ENCODE results near the gene ZGPAT.
"Not testable (repeated sequence)": the region's sequence is repeated elsewhere in the genome, so short reads cannot be mapped to it uniquely, and the experiment has no call there.

Gene ZGPAT, protein sequence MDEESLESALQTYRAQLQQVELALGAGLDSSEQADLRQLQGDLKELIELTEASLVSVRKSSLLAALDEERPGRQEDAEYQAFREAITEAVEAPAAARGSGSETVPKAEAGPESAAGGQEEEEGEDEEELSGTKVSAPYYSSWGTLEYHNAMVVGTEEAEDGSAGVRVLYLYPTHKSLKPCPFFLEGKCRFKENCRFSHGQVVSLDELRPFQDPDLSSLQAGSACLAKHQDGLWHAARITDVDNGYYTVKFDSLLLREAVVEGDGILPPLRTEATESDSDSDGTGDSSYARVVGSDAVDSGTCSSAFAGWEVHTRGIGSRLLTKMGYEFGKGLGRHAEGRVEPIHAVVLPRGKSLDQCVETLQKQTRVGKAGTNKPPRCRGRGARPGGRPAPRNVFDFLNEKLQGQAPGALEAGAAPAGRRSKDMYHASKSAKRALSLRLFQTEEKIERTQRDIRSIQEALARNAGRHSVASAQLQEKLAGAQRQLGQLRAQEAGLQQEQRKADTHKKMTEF

DNA sequence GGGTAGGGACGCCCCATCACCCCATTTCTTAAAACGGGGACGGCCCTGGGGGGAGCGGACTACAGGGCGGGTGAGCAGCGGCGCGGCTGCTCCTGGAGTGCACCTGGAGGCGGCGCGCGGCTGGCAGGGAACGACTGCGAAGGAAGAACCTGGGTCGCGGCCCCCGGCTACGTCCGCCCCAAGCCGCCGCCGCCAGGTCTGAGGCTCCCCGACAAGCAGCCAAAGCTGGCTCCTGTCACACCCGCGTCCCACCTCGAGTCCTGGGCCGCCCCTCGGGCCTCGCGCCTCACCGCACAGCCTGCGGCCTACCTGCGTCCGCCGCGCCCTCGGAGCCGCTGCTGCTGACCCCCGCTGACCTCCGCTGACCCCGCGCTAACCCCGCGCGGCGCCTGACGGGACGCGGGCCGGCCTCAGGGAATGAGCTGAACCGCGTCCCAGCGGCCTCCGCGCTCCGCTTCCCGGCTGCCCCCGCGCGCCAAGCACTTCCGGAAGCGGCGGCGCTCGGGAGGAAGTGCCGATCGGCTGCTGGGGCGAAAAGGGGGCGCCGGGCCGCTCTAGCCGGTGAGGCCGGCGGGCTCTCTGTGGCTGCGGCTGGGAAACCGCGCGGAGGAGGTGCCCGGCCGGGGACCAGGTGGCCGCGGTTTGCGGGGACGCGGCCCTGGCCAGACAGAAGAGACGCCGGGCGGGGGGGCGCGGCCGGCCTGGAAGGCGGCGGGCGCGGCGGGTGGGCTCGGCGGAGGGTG is at the start of gene ZGPAT, which contains the start of gene ARFRP1:
TSS of gene ZGPAT (plus strand) at position 482 of the 743 bp plus-strand sequence. CDS start 542 bp downstream, outside the sequence.
TSS of gene ARFRP1 (minus strand) at position 419 of the 743 bp plus-strand sequence. CDS start 885 bp downstream, outside the sequence.
- DNase-seq = peak; percentile 93

DNA sequence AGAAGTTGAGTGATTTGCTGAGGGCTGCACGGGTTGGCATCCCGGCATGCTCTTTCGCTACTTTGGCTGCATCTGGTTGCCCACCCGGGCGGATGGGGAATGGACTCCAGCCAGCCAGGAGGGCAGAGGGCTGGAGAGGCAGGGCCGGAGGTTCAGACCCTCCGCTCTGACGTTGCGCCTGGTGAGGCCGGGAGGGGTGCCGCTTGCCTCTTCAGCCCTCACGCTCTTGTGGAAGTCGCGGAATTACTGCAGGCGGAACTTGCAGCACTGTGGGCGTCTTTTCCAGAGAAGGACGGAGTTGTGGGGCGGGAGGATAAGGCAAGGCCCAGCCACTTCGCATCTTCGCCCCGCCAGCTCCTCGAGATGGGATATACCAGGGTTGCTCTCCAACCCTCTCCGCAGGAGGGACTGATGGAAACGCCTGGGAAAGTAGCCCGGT is 49.1 kb upstream of the ZGPAT start:
- DNase-seq = peak; percentile 56

DNA sequence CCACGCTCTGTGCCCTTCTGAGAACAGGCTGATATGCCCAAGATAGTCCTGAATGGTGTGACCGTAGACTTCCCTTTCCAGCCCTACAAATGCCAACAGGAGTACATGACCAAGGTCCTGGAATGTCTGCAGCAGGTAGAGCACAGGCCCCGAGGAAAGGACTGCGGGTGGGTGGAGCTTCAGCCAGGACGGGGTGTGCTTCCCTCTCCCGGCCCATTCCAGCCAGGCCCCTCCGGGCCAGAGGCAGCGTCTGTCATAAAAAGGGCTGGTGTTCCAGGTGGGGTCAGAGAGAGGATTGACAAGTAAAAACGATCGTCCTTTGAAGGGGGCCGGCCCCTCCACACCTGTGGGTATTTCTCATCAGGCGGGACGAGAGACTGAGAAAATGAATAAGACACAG is 48.5 kb upstream of the ZGPAT start:
- DNase-seq = no peak

DNA sequence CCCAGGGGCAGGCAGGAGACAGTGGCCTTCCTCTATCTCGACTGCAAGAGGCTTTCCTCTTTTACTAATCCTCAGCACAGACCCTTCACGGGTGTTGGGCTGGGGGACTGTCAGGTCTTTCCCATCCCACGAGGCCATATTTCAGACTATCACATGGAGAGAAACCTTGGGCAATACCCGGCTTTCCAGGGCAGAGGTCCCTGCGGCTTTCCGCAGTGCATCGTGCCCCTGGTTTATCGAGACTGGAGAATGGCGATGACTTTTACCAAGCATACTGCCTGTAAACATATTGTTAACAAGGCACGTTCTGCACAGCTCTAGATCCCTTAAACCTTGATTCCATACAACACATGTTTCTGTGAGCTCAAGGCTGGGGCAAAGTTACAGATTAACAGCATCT is 47.7 kb upstream of the ZGPAT start:
- DNase-seq = not testable (repeated sequence)

DNA sequence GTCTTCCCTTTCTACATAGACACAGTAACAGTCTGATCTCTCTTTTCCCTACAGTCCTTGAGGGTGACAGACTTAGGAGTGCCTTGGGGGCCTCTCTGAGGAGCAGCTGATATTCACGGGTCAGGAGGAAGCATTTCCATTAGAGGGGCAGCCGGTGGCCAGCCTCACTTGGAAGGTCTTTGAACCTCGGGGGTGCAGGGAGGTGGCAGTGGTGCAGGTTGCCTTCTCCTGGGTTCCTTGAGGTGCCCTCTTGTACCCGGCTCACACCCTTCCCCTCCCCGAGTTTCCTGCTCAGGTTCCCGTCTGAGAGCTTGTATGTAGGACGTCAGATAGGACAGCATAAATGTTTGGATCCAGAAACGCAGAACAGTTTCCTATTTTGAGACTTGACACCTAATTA is 47.2 kb upstream of the ZGPAT start:
- DNase-seq = no peak

DNA sequence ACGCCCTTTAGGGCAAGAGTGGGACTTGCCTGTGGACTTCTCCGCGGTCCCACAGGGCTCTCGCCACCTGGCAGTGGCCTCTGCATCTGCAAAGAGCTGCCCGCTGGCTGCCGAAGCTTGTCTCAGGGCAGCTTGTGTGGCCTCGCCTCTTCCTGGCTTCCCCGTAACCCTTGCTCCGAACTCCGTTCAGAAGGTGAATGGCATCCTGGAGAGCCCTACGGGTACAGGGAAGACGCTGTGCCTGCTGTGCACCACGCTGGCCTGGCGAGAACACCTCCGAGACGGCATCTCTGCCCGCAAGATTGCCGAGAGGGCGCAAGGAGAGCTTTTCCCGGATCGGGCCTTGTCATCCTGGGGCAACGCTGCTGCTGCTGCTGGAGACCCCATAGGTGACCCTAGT is 46.7 kb upstream of the ZGPAT start:
- DNase-seq = no peak

DNA sequence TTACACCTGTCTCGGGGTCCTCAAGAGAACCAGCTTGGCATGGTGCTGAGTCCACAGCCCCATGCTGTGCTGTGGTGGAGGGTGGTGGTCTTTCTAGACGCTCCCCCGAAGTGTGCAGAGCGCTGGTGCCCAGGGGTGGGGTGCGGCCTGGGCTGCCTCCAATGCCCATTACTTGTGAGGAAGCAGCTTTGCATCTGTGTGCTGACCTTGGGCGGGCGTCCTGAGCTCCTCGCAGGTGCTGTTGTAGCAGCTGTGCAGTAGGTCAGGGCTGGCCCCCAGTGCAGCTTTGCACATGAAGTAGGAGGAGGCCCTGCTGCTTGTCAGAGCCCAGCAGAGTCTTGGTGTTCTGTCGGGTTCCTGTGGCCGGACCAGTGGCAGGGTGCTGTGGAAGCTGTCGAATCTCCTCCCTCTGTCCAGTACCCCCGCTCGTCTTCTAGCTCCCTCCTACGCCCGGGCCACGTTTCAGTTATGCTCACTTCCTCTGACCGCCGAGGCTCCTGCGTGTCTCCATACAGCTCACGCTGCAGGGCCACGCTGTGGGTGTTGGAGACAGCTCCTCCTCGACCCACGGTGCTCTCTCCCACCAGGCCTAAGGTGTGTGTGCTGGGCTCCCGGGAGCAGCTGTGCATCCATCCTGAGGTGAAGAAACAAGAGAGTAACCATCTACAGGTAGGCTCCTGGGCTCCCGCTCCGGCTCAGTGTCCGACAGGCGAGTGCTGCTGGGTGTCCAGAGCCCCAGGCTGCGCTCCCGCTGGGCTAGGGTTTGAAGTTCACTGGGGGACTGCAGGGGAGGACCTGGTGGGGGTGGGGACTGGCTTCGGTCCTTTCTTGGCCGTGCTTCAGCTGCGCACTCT is 45.7 kb upstream of the ZGPAT start:
- DNase-seq = no peak

DNA sequence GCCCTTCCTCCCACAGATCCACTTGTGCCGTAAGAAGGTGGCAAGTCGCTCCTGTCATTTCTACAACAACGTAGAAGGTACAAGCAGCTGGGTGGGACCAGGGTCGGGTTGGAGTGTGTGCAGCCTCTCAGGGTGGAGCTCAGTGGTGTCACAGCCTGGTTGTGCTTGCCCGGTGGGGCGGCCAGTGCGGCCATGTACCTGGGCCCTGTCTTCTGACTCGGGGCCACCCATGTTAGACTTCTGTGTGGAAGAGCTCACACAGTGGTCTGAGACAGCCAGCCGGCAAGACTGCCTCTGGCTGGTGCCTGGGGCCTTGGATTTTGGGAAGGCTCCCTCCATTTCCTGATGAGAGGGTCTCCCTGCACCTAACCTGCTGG is 45.0 kb upstream of the ZGPAT start:
- DNase-seq = no peak

DNA sequence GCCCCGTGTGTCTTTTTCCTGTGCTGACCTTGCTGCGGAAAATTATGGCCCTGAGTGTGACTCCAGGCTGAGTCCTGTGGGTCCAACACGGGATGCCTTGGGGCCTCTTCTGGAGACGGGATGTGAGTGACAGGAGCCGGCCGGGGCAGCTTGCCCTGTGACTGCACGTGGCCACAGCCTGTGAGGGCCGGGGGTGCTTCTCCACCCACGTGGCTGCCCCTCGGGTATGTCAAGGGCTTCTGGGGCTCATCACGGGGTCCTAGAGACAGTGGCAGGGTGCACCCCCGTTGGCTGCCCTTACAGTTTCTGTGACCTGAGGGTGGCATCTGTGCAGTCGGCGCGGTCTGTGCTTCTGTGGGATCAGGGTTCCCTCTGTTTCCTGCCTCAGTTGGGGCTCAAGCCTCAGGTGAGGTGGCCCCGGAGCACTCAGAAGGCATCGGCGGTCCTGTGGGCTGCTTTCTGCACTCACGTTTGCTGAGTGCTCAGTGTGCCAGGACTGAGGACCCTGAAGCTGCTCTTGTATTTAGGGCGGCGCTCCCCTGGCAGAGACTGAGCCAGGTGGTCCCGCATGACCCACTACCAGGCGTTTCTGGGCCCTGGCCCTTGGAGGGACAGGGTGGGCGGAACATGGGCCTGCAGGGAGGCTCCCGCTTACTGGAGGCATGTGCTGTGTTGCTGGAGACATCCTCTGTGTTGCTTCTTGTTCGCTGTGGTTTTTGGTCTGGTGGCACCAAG is 44.3 kb upstream of the ZGPAT start:
- DNase-seq = no peak

DNA sequence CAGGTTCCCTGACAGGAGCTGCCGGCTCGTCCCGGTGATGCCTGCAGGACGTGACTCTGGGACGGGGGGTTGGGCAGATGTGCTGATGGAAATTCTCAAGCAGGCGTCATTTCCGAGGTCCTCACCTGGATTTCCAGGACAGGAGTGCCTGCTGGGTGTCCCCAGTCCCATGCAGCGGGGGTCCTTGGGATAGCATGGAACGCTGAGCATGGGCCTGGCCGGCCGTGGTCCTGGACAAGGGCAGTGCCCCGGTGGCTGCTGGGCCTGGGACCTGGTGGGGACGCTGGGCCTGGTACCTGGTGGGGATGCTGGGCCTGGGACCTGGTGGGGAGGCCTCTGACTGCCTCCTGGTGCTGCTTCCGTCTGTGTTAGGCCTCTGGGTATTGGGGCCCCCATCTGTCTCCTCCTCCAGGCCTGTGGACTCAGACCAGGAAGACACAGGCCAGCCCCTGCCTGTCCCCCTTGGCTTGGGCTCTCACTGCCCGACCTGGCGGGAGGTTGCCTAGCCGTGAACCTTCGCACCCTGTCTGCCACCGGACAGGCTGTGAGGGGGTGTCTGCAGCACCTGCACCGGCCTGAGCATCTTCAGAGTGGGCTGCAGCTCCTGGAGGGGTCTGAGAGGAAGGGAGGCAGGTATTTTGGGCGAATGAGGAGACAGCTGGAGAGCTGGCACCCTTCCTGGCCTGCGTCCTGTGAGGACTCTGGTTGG is 43.5 kb upstream of the ZGPAT start:
- no peak for DNase-seq

DNA sequence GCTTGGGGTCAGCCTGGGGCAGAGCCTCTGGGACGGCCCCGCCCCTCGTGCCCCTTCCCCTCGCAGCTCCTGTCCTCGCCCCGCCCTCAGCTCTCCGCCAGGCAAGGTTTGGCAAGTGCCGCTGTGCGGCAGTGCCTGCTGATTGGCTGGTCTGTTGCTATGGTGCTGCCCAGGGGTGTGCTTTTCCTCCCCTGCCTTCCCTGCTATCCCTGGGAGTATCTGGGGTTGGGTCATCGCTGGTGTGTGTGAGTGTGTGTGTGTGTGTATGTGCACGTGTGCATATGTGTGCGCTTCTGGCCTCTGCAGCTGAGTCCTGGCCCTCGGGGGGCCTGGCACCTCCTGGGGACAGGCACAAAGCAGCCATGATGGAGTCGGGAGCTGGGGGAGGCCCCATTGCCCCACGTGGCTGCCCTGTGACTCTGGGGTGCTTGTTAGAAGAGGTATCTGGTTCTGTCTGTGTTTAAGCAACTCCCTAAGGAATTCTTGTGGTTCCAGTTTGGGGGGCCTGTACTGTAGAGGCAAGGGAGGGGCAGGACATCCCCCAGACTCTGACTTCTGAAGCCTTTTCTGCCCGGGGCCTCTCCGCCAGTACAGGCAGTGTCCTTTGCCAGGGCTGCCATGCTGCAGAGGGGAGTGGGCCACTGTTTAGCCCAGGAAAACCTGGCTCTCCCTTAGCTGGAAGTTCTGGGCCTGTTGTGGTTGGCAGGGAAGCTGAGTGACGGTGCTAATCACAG is 42.8 kb upstream of the ZGPAT start:
- no peak for DNase-seq

DNA sequence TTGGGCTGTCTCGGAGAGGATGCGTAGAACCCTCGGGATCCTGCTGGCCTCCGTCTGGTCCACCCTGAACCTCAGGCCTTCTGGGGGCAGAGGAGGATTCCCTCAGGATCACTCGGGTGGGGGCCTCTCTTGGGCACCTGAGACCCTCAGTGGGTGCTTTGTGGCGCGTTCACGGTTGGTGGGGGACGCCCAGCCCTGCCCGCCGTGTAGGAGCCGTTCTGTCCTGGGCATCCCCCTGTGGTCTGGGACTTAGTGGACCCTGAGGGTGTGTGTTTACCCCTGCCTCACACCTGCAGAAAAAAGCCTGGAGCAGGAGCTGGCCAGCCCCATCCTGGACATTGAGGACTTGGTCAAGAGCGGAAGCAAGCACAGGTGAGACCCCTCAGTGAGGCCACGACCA is 42.1 kb upstream of the ZGPAT start:
- no peak for DNase-seq

DNA sequence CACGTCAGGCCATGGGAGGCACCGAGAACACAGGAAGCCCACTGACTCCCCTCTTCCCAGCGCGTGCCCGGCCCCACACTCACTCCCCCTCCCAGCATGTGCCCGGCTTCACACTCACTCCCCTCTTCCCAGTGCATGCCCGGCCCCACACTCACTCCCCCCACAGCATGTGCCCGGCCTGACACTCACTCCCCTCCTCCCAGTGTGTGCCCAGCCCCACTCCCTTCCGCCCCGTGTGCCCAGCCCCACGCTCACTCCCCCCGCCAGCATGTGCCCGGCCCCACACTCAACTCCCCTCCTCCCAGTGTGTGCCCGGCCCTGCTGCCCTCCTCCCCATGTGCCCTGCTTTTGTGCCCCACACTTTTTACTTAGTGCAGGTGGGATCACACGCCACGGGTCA is 40.0 kb upstream of the ZGPAT start:
- no peak for DNase-seq

DNA sequence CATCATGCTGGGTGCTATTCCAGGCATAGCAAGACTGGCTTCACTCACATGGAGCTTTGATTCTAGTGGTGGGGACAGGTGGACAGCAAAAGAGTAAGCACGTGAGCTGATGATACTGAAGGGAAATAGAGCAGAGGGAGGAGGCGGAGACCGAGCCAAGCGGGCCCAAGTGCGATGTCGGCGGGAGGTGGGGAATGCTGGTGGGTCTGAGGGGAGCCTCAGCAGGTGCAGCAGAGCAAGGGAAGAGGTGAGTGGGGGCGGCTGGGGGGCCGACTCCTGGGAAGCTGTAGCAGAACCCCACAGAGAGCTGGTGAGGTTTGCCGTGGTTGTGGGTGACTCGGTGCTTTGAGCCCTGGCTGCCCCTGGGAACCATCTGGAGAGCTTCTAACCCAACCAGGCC is 39.5 kb upstream of the ZGPAT start:
- DNase-seq = no peak

DNA sequence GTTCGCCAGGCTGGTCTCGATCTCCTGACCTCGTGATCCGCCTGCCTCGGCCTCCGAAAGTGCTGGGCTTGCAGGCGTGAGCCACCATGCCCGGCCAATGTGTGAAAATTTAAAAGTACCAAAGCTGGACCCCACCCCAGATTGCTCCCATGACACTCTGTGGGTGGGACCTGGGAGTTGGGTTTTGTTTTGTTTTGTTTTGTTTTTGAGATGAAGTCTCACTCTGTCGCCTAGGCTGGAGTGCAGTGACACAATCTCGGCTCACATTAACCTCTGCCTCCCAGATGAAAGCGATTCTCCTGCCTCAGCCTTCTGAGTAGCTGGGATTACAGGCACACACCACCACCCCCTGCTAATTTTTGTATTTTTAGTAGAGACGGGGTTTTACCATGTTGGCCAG is 36.1 kb upstream of the ZGPAT start:
- not testable (repeated sequence) for DNase-seq

DNA sequence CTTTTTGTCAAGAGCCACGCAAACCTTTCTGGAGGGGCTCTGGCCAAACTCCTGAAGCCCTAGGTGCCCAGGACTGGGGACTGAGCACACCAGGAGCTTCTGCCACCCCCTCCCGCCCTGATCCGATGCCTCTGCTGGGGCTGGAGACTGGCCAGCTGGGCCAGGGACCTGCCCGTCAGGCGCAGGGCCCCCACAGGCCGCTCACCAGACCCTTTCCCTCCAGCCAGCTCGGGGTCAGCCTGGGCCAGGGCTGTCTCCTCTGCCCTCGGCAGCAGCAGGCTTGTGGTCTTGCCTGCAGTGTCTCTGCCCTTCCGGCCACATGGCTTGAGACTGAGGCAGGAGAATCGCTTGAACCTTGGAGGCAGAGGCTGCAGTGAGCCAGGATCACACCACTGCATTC is 35.2 kb upstream of the ZGPAT start:
- no peak for DNase-seq

DNA sequence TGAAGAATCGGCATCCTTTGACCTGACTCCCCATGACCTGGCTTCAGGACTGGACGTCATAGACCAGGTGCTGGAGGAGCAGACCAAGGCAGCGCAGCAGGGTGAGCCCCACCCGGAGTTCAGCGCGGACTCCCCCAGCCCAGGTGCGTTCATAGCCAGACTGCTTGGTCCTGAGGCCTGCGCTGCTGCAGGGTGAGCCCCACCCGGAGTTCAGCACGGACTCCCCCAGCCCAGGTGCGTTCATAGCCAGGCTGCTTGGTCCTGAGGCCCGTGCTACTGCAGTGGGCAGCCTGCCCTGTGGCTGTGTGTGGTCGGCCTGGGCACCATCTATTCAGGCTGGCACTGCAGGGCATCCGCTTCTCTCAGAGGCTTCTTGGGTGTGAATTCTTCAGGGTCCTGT is 33.9 kb upstream of the ZGPAT start:
- DNase-seq = no peak

DNA sequence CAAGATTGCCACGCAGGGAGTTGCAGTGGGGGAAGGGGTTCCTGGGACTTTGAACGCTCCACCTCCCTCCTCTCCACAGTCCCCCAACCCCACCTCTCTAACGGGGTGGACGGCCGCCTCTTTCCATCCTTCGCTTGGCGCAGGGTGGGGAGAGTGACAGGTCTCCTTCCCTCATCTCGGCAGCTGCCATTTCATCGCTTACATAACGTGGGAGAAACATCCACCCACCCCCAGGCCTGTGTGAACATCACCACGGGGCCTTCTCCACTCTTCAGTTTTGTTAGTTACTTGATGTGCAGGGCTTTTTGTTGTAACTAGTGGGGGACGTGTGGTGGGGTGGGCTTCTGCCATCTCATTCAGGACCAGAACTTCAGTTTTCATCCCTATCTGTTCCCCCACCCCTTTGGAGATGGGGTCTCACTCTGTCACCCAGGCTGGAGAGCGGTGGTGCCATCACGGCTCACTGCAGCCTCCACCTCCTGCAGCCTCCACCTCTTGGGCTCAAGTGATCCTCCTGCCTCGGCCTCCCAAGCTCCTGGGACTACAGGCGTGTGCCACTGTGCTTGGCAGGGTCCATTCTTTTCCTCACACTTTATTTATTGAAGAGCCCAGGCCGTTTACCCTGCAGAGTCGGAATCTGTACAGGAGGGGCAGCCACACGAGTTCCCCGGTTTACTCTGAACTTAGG is 32.0 kb upstream of the ZGPAT start:
- no peak for DNase-seq

DNA sequence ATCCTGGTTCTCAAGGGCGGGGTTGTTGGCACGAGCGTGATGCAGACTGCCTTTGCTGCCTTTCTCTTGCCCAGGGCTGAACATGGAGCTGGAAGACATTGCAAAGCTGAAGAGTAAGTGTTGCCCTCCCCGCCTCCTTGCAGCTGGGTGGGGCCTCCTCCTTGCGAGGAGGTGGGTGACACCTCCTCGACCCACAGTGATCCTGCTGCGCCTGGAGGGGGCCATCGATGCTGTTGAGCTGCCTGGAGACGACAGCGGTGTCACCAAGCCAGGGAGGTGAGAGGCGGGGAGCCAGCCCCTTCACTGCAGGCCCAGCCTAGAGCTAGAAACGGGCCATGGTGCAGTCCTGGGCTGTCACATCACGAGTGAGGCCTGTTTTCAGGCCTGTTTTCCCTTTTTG is 29.8 kb upstream of the ZGPAT start:
- no peak for DNase-seq
